Neural crest cell (in vitro differentiated cells): ENCODE data around the gene NAE1. TPM values are rescaled to one million over a fixed set of nuclear protein-coding genes. Genes with fewer than 3 reads are reported as not detected.

Experiments
- DNase-seq: peaks from one replicate; pipeline ENCODE4 v3.0.0; 2021; ENCODE audit warnings: low read depth, mixed read lengths, low spot score
- H3K27ac Mint-ChIP-seq: one replicate; pipeline ENCODE4 v1.8.0; 2021; ENCODE audit warnings: mild to moderate bottlenecking, mixed read lengths; ENCODE audit not compliant: unreplicated experiment
- H3K27me3 Mint-ChIP-seq: 2 replicates; pipeline ENCODE4 v1.8.0; 2021; ENCODE audit warnings: low read depth, mild to moderate bottlenecking, mixed read lengths
- H3K36me3 Mint-ChIP-seq: 2 replicates; pipeline ENCODE4 v1.8.0; 2021; ENCODE audit warnings: low read depth, mild to moderate bottlenecking, mixed read lengths
- H3K4me1 Mint-ChIP-seq: 2 replicates; pipeline ENCODE4 v1.8.0; 2021; ENCODE audit warnings: mixed read lengths
- H3K4me3 Mint-ChIP-seq: one replicate; pipeline ENCODE4 v1.8.0; 2021; ENCODE audit warnings: mild to moderate bottlenecking, mixed read lengths
- H3K9me3 Mint-ChIP-seq: 2 replicates; pipeline ENCODE4 v1.8.0; 2021; ENCODE audit warnings: mixed read lengths
- total RNA-seq: library from RNA; stranded (reverse); gene quantifications from 2 replicates; pipeline ENCODE4 v1.2.1, GENCODE V29; 2021
- TF ChIP-seq, protein P1 (sequence below): fragments of 200-600 bp; sonication (generic); conservative IDR thresholded peaks from 2 replicates; pipeline ENCODE4 v1.5.0; 2021; ENCODE audit warnings: antibody characterized with exemption, mild to moderate bottlenecking

The NAE1 gene
- total RNA-seq, 1 donor from 2014 or later = 156 TPM

DNA sequence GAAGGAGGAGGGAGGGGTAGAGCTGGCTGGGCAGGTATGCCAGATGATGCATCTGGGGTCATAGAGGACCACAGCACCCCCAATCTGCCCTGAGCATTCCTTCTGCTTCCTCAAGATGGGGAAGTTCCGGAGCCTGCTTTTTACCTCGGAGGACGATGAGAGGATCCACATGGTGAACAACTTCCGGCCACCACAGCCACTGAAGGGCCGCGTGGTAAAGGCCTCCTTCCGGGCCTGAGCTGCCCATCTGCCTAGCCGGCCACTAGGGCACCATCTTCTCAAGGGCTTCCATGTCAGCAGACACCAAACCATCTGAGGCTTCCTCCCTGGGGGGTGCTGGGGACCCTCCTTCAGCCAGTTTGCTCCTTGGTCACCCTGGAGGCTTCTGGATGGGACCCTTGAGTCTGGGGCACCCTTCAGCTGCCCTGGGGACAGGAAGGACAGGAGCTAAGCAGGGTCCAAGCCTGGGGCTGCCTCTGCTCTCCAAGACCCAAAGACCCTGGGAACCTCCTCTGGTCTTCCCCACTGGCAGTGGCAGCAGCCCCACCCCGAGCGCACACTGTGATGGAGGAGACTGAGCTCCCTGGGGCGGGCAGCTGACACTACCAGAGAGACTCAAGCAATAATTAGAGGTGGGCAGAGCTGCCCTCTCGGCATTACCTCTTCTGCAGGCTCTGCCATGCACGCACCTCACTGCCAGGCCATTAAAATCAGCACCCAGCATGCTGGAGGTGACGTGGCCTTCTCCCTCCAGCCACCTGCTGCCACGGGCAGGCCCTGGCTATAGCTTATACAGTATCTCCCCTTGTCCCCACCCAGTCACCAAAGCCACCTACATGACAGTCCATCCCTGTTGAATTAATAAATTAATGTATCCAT, 22.7 kb upstream of the NAE1 start:
- H3K27ac Mint-ChIP-seq = no peak overlapping the region
- DNase-seq = no peak
- no peaks in the 10 kb centered on the region for H3K9me3 Mint-ChIP-seq
- H3K36me3 Mint-ChIP-seq = no peaks in the 10 kb centered on the region
- H3K4me1 Mint-ChIP-seq = no peaks in the 10 kb centered on the region
- TF ChIP-seq, protein P1, sequence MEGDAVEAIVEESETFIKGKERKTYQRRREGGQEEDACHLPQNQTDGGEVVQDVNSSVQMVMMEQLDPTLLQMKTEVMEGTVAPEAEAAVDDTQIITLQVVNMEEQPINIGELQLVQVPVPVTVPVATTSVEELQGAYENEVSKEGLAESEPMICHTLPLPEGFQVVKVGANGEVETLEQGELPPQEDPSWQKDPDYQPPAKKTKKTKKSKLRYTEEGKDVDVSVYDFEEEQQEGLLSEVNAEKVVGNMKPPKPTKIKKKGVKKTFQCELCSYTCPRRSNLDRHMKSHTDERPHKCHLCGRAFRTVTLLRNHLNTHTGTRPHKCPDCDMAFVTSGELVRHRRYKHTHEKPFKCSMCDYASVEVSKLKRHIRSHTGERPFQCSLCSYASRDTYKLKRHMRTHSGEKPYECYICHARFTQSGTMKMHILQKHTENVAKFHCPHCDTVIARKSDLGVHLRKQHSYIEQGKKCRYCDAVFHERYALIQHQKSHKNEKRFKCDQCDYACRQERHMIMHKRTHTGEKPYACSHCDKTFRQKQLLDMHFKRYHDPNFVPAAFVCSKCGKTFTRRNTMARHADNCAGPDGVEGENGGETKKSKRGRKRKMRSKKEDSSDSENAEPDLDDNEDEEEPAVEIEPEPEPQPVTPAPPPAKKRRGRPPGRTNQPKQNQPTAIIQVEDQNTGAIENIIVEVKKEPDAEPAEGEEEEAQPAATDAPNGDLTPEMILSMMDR = no peak
- no peak overlapping the region for H3K4me3 Mint-ChIP-seq
- H3K27me3 Mint-ChIP-seq = peaks cover 11% of the 10 kb centered on the region

DNA sequence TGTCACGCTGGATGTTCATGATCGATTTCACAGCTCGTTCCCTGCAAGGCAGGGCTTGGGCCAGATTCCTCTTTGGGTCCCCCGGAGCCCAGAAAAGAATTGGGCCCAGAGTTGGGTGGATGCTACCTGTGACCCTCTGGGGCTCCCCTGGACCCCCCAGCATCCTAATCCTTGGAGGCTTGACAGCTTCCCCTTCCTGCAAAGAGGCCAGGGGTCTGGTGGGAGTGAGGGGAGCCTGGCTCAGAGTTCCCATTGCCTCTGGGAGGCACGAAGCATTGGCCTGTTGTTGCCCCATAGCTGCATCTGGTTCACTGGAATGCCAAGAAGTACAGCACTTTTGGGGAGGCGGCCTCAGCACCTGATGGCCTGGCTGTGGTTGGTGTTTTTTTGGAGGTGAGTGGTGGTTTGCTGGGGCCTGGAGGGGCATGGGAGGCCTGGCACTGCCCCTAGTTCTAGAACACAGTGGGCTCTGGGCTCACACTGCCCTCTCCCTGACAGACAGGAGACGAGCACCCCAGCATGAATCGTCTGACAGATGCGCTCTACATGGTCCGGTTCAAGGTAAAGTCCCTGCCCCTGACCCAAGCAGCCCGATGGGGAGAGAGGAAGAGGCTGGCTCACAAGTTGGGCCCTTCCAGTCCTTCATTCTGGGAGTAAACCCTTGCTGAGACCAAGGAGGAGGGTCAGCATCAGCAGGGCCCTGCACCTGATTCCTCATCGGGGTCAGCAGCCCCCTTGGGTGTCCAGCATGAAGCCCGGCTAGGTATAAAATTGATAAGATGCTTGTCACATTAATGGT, 20.6 kb upstream of the NAE1 start:
- Mint-ChIP-seq H3K27ac (no peak overlapping the region), H3K27me3 (peaks cover 33% of the 10 kb centered on the region), H3K36me3 (no peaks in the 10 kb centered on the region), H3K9me3 (no peaks in the 10 kb centered on the region), H3K4me1 (no peaks in the 10 kb centered on the region), H3K4me3 (no peak overlapping the region)
- TF ChIP-seq, protein P1 = no peak
- DNase-seq = no peak

DNA sequence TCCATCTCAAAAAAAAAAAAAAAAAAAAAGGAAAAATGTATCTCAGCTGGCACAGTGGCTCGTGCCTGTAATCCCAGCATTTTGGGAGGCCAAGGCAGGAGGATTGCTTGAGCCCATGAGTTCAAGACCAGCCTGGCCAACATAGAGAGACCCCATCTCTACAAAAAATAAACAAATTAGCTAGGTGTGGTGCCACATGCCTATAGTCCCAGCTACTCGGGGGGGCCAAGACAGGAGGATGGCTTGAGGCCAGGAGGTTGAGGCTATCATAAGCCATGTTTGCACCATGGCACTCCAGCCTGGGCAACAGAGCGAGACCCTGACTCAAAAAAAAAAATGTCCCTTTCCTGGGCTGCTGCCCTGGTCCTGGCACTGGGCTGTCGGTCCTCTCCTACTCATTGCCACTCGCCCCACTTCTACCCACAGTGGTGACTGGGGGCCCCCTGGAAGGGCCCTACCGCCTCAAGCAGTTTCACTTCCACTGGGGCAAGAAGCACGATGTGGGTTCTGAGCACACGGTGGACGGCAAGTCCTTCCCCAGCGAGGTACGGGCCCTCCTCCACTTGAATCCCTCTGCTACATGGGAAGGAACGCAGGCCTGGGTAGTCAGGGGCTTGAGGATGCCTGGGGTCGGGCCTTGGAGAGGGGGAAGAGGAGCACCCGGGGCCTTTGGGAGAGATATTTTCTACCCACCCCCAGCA, 19.5 kb upstream of the NAE1 start:
- no peak overlapping the region for H3K4me3 Mint-ChIP-seq
- no peaks in the 10 kb centered on the region for H3K9me3 Mint-ChIP-seq
- no peak for DNase-seq
- no peaks in the 10 kb centered on the region for H3K36me3 Mint-ChIP-seq
- H3K27me3 Mint-ChIP-seq = peaks cover 44% of the 10 kb centered on the region
- no peak overlapping the region for H3K27ac Mint-ChIP-seq
- H3K4me1 Mint-ChIP-seq = no peaks in the 10 kb centered on the region
- TF ChIP-seq, protein P1 = no peak

DNA sequence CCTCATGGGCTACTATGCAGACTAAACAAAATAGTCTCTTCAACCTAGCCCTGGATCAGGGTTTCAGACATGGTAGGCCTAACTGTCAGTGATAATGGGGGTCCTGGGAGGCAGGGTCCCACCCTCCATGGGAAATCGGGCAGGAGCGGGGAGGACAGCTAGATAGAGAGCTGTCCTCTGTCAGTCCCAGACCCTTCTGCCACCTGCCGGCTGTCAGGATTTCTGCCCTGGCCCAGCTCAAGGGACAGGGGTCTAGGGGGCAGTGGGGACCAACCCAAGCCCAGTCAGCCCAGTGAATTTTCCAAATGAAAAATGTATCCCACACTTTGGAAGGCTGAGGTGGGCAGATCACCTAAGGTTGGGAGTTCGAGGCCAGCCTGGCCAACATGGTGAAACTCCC, 18.8 kb upstream of the NAE1 start:
- Mint-ChIP-seq H3K4me3 (no peak overlapping the region), H3K4me1 (no peaks in the 10 kb centered on the region), H3K27ac (no peak overlapping the region), H3K27me3 (peaks cover 50% of the 10 kb centered on the region), H3K9me3 (no peaks in the 10 kb centered on the region), H3K36me3 (no peaks in the 10 kb centered on the region)
- no peak for DNase-seq
- TF ChIP-seq, protein P1 = no peak

DNA sequence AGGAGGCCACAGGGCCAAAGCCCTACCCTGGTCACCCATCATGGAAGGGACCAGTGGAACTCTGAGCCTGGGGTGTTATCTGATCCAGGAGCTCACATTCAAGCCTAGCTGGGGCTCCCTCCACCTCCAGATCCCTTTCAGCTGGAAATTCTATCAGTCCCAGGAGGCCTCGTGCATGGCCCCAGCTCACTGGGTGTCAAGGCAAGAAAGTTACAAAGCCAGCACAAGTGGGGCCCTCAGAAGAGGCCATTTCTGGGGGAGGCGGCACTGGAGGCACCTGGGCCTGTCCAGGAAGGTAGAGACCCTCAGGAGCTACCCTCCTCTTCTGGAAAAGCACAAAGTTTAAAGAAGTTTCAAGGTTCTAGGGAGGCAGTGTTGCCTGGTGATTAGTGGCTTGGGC, 18.2 kb upstream of the NAE1 start:
- DNase-seq = no peak
- TF ChIP-seq, protein P1 = no peak
- Mint-ChIP-seq H3K27me3 (peaks cover 55% of the 10 kb centered on the region), H3K27ac (no peak overlapping the region), H3K4me1 (no peaks in the 10 kb centered on the region), H3K9me3 (no peaks in the 10 kb centered on the region), H3K4me3 (no peak overlapping the region), H3K36me3 (no peaks in the 10 kb centered on the region)
